Endothelial cell of umbilical vein (primary cell): Measurements from ENCODE around the gene UBASH3A. TPM values are rescaled to one million over a fixed set of nuclear protein-coding genes. Genes with fewer than 3 reads are reported as not detected.

Source experiments
- BruUV-seq: library from RNA; stranded (reverse); fragments of 400-500 nt; replicated peaks from 2 replicates; lab custom pipeline; 2021; lab: Mats Ljungman, UMichigan
- CTCF ChIA-PET: fragments of 300-600, 350-600 bp; sonication (Branson Sonifier 250); formaldehyde crosslinking; loops from one replicate; lab custom pipeline; 2021; ENCODE audit warnings: antibody characterized with exemption, inconsistent platforms; lab: Charles Lee
- POLR2A ChIA-PET: fragments of 300-600, 350-600 bp; sonication (Branson Sonifier 250); formaldehyde crosslinking; loops from one replicate; lab custom pipeline; 2021; ENCODE audit warnings: antibody characterized with exemption, inconsistent platforms; lab: Charles Lee
- DNase-seq: peaks from one replicate; pipeline ENCODE4 v3.0.0-alpha.2; 2011; ENCODE audit warnings: low read depth, low spot score
- FAIRE-seq: peaks from 2 replicates; lab custom pipeline; 2011; peaks lifted over from hg19 to GRCh38; lab: Jason Lieb, UNC
- H2AFZ ChIP-seq: 2 replicates; pipeline ENCODE4 v1.6.0; 2012; ENCODE audit warnings: low read depth, low read length, control low read depth, inconsistent platforms
- H3K27ac ChIP-seq: 2 replicates; pipeline ENCODE4 v1.5.1; 2011; ENCODE audit warnings: low read depth, mild to moderate bottlenecking, control low read depth, low read length, moderate library complexity; ENCODE audit not compliant: insufficient read depth
- H3K27me3 ChIP-seq, 2 experiments: 2 replicates each; pipeline versions ENCODE4 v1.6.0 to v1.6.1; 2011; ENCODE audit warnings: low read length in 2 of 2, mixed read lengths in 1 of 2; ENCODE audit not compliant: control insufficient read depth in 2 of 2, insufficient read depth in 2 of 2
- H3K36me3 ChIP-seq, 2 experiments: 2 replicates in 1 of 2; 3 replicates in 1 of 2; pipeline ENCODE4 v1.5.1; 2011; ENCODE audit warnings: low read length in 2 of 2, mild to moderate bottlenecking in 1 of 2, moderate library complexity in 1 of 2; ENCODE audit not compliant: control insufficient read depth in 2 of 2, insufficient read depth in 2 of 2; ENCODE audit errors: extremely low read depth in 1 of 2
- H3K4me1 ChIP-seq: 3 replicates; pipeline ENCODE4 v1.5.1; 2011; ENCODE audit warnings: mild to moderate bottlenecking, low read length; ENCODE audit not compliant: control insufficient read depth, insufficient read depth; ENCODE audit errors: extremely low read depth
- H3K4me2 ChIP-seq: 2 replicates; pipeline ENCODE4 v1.6.1; 2011; ENCODE audit warnings: low read length, control low read depth, mixed read lengths; ENCODE audit not compliant: insufficient read depth
- H3K4me3 ChIP-seq, 3 experiments: fragments of 200-600 bp in 1 of 3; sonication (generic), shearing (Covaris generic) in 1 of 3; replicated peaks in 1 of 3; 2 replicates each; pipeline ENCODE4 v1.5.1; 2011 to 2016; ENCODE audit warnings: control low read depth in 3 of 3, low read length in 3 of 3, mild to moderate bottlenecking in 2 of 3, inconsistent platforms in 1 of 3, low read depth in 1 of 3, moderate library complexity in 1 of 3; ENCODE audit not compliant: insufficient read depth in 1 of 3
- H3K79me2 ChIP-seq: 2 replicates; pipeline ENCODE4 v1.6.0; 2012; ENCODE audit warnings: low read length, inconsistent platforms; ENCODE audit not compliant: control insufficient read depth, insufficient read depth
- H3K9ac ChIP-seq: replicated peaks from 2 replicates; pipeline ENCODE3; 2011; ENCODE audit warnings: low read length, control low read depth; ENCODE audit not compliant: insufficient read depth; ENCODE audit errors: extremely low read depth
- H3K9me1 ChIP-seq: replicated peaks from 3 replicates; pipeline ENCODE4 v1.6.0; 2011; ENCODE audit warnings: mild to moderate bottlenecking, low read length; ENCODE audit not compliant: control insufficient read depth, insufficient read depth; ENCODE audit errors: extremely low read depth
- H3K9me3 ChIP-seq: replicated peaks from 2 replicates; pipeline ENCODE4 v1.5.1; 2012; ENCODE audit warnings: low read length, inconsistent platforms; ENCODE audit not compliant: control insufficient read depth, insufficient read depth
- H4K20me1 ChIP-seq: replicated peaks from 2 replicates; pipeline ENCODE3; 2011; ENCODE audit warnings: mild to moderate bottlenecking, low read length; ENCODE audit not compliant: control insufficient read depth, insufficient read depth; ENCODE audit errors: extremely low read depth
- CTCF ChIP-seq, 2 donors: IDR thresholded peaks; 1 replicate in 1 of 2; 2 replicates in 1 of 2; pipeline ENCODE4 v1.5.1; 2011; ENCODE audit warnings: low read length in 2 of 2, mild to moderate bottlenecking in 2 of 2, moderate library complexity in 2 of 2, control low read depth in 1 of 2, inconsistent platforms in 1 of 2, low read depth in 1 of 2; ENCODE audit not compliant: insufficient read depth in 1 of 2; ENCODE audit errors: extremely low read depth in 1 of 2
- EZH2 ChIP-seq: IDR thresholded peaks from 2 replicates; pipeline ENCODE4 v1.6.1; 2012; ENCODE audit warnings: borderline replicate concordance, low read depth, mild to moderate bottlenecking, moderate library complexity, low read length, inconsistent platforms; ENCODE audit not compliant: severe bottlenecking
- FOS ChIP-seq: IDR thresholded peaks from 2 replicates; pipeline ENCODE4 v1.6.1; 2011; ENCODE audit warnings: mild to moderate bottlenecking, low read length, moderate library complexity, borderline replicate concordance; ENCODE audit not compliant: insufficient read depth
- GATA2 ChIP-seq: IDR thresholded peaks from 2 replicates; pipeline ENCODE4 v1.7.0; 2011; ENCODE audit warnings: low read depth, mild to moderate bottlenecking, moderate library complexity, mixed read lengths, low read length; ENCODE audit not compliant: insufficient read length, insufficient read depth
- JUN ChIP-seq: IDR thresholded peaks from 2 replicates; pipeline ENCODE4 v1.6.1; 2011; ENCODE audit warnings: borderline replicate concordance, low read depth; ENCODE audit not compliant: insufficient read length, insufficient read depth
- MAX ChIP-seq: IDR thresholded peaks from 2 replicates; pipeline ENCODE4 v1.6.1; 2011; ENCODE audit not compliant: insufficient read depth, insufficient read length
- MYC ChIP-seq: IDR thresholded peaks from one replicate; pipeline ENCODE4 v1.6.1; 2011; ENCODE audit warnings: mild to moderate bottlenecking, low read depth, low read length
- POLR2A ChIP-seq: IDR thresholded peaks from 2 replicates; pipeline ENCODE4 v1.6.1; 2012; ENCODE audit warnings: low read depth, mild to moderate bottlenecking, control low read depth, low read length
- POLR2AphosphoS5 ChIP-seq: IDR thresholded peaks from 2 replicates; pipeline ENCODE4 v1.6.1; 2012; ENCODE audit warnings: low read depth, mild to moderate bottlenecking, control low read depth, low read length, moderate library complexity; ENCODE audit not compliant: insufficient read depth
- dilution Hi-C: fragments of 300-500 bp; cut with MboI; formaldehyde crosslinking; loops from one replicate; pipeline ENCODE4 v1.15.0; 2019; ENCODE audit warnings: low sequenced_read_pairs; ENCODE audit not compliant: extremely low pct_ligation_motif_present
- intact Hi-C: fragments of 100-400 bp; cut with micrococcal nuclease; formaldehyde crosslinking; loops from one replicate; pipeline ENCODE4 v1.10.0; 2022
- polyA plus RNA-seq, 4 experiments: library from polyadenylated mRNA; depleted of rRNA in 3 of 4; stranded (reverse) in 3 of 4; unstranded in 1 of 4; fragments of >200 nt; gene quantifications; 2 replicates each; pipeline versions ENCODE4 v1.2.1 to v1.2.3, GENCODE V29; 2011 to 2012; ENCODE audit warnings: missing spikeins in 1 of 4
- total RNA-seq: library from RNA; stranded (reverse); gene quantifications from 2 replicates; pipeline ENCODE4 v1.2.3, GENCODE V29; 2021

Gene UBASH3A
- total and polyA plus RNA-seq, 2 donors (not counting 3 experiments of a cell fraction or from before 2014, with no cell fraction given): not detected

- H3K4me3 ChIP-seq: no peak overlapping the region
- ChIA-PET POLR2A (no interaction called here), CTCF (no interaction called here)
- no TSS peak for BruUV-seq
- no peaks in the 10 kb centered on the region for H4K20me1 ChIP-seq
- no peaks in the 10 kb centered on the region for H3K36me3 ChIP-seq
- no peak overlapping the region for H3K9ac ChIP-seq
- TF ChIP-seq POLR2A (no peak), EZH2 (no peak), GATA2 (no peak), POLR2AphosphoS5 (no peak), FOS (no peak), JUN (no peak), CTCF (IDR thresholded peaks at IDR 0.05; ENCODE audit: extremely low read depth in 1 of 2, insufficient read depth in 1 of 2, low read depth in 1 of 2, low read length in 2 of 2) (no peak), MYC (no peak), MAX (no peak)
- no peaks in the 10 kb centered on the region for H3K79me2 ChIP-seq
- H3K4me1 ChIP-seq: no peaks in the 10 kb centered on the region
- H3K27ac ChIP-seq: no peak overlapping the region
- DNase-seq (no peak), FAIRE-seq (no peak)
- intact Hi-C loops (no loop called here), dilution Hi-C loops (no loop called here)
- no peaks in the 10 kb centered on the region for H3K9me3 ChIP-seq
- no peaks in the 10 kb centered on the region for H3K27me3 ChIP-seq
- H3K4me2 ChIP-seq: no peak overlapping the region
- no peaks in the 10 kb centered on the region for H3K9me1 ChIP-seq
- H2AFZ ChIP-seq: no peak overlapping the region
These were observed 32.1 kb downstream of the UBASH3A start for GRCh38 chr21:42435833-42436232.
